Measurements from ENCODE around the gene KLF6. TPM values are rescaled to one million over a fixed set of nuclear protein-coding genes. Genes with fewer than 3 reads are reported as not detected.
A peak's percentile ranks its signal among the peaks of the same experiment; 100 is the strongest.

KLF6 gene
- total and polyA plus RNA-seq, 2 donors (not counting 1 experiment from before 2014, with no cell fraction given): 96.1 to 105 TPM

DNA sequence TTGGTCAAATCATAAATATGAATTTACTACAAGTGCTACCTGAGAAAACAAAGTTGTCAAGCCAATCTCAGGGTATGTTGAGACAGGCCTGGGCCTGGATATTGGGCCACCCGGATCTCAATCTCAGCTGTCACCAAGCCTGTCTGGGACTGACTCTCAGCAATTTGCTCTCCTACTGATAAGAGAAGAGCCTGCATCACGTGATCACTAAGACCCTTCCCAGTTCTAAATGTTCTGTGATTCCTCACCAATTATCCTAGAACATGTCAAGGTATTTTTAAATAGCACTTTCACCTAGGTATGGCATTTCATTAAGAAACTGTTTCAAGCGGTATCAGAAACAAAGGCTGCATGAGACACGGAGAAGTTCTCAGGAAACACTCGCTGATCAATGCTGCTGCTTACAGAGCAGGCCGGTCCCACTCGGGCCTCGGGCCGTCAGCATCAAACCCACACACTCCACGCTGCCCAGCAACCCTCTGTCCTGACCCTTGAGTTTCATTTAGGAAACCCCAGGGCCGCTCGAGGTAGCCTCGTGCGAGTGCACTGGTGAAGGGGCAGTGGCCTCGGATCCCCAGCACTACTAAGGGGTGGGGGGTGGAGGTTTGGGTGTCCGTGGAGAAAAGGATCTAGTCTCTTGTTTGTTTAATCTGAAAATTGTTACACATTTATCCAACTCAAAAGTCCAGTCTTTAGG, 4.1 kb downstream of the KLF6 start:
- peak in 1 of 2 donors; percentile 34 for DNase-seq (ENCODE audit: low read depth in 2 of 2)
- Histone ChIP-seq H3K27ac (ENCODE audit: insufficient read depth, low read length) (peak overlapping the region; percentile 99), H3K4me1 (ENCODE audit: control insufficient read depth, extremely low read depth, insufficient read depth, low read length) (peaks cover 23% of the 10 kb centered on the region), H3K36me3 (ENCODE audit: control insufficient read depth, insufficient read depth, low read length) (peaks cover 35% of the 10 kb centered on the region), H3K9me3 (ENCODE audit: control insufficient read depth, insufficient read depth, low read depth, low read length) (no peaks in the 10 kb centered on the region), H3K4me3 (replicated peaks in 1 of 4; ENCODE audit: control extremely low read depth in 1 of 4, insufficient read depth in 1 of 4, low read depth in 3 of 4, low read length in 4 of 4) (peak overlapping the region; percentile 86 to 99 (median 98)), H4K20me1 (ENCODE audit: control insufficient read depth, extremely low read depth, insufficient read depth, low read length) (peaks cover 5% of the 10 kb centered on the region), H3K9ac (ENCODE audit: insufficient read depth, low read length) (peak overlapping the region; percentile 99), H2AFZ (ENCODE audit: low read length) (no peak overlapping the region), H3K4me2 (ENCODE audit: extremely low read depth, insufficient read depth, low read length) (peak overlapping the region; percentile 100), H3K27me3 (ENCODE audit: control insufficient read depth, insufficient read depth, low read length) (no peaks in the 10 kb centered on the region), H3K79me2 (ENCODE audit: control insufficient read depth, insufficient read depth, low read length) (peaks cover 73% of the 10 kb centered on the region)
- TF ChIP-seq, protein P1, sequence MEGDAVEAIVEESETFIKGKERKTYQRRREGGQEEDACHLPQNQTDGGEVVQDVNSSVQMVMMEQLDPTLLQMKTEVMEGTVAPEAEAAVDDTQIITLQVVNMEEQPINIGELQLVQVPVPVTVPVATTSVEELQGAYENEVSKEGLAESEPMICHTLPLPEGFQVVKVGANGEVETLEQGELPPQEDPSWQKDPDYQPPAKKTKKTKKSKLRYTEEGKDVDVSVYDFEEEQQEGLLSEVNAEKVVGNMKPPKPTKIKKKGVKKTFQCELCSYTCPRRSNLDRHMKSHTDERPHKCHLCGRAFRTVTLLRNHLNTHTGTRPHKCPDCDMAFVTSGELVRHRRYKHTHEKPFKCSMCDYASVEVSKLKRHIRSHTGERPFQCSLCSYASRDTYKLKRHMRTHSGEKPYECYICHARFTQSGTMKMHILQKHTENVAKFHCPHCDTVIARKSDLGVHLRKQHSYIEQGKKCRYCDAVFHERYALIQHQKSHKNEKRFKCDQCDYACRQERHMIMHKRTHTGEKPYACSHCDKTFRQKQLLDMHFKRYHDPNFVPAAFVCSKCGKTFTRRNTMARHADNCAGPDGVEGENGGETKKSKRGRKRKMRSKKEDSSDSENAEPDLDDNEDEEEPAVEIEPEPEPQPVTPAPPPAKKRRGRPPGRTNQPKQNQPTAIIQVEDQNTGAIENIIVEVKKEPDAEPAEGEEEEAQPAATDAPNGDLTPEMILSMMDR (conservative IDR thresholded peaks at IDR 0.05 in 1 of 2, IDR thresholded peaks at IDR 0.05 in 1 of 2; ENCODE audit: low read depth in 1 of 2, low read length in 2 of 2): no peak
- no peak for TF ChIP-seq EZH2 (IDR thresholded peaks at IDR 0.05; ENCODE audit: low read length, missing control alignments)

DNA sequence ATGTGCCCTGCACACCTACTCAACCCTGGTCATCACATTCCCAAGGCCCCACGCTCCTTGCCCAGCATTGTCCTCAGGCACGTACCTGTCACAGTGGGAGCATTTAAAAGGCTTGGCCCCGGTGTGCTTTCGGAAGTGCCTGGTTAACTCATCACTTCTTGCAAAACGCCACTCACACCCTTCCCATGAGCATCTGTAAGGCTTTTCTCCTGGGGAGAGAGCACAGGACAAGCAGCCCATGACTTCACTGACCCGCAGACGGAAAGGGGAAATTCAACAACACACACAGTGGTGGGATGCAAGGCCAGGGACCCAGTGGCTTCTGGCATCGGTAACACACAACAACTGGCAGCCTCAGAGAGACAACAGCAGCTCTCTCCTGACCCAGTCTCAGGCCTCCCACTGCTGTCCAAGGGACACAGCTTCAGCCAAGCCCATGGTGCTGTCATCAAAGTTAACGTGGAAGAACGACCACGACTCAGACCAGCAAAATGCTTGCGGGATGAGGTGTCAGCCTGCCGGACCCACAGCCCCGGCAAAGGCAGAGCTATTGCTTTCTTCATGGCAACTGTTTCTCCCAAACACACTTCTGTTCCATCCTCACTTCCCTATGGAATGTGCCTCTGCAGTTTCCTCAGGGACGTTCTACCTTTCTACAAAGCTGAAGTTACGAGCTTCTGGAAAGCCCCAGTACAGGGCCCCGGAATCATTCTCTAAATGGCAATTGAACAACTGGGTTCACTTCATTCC, 4.8 kb downstream of the KLF6 start:
- peaks cover 5% of the 10 kb centered on the region for H4K20me1 ChIP-seq (ENCODE audit: control insufficient read depth, extremely low read depth, insufficient read depth, low read length)

More for the DNA sequence above, 4.8 kb downstream of the KLF6 start:
- TF ChIP-seq, protein P1 (conservative IDR thresholded peaks at IDR 0.05 in 1 of 2, IDR thresholded peaks at IDR 0.05 in 1 of 2; ENCODE audit: low read depth in 1 of 2, low read length in 2 of 2): no peak
- no peak for TF ChIP-seq EZH2 (IDR thresholded peaks at IDR 0.05; ENCODE audit: low read length, missing control alignments)
- H3K4me1 ChIP-seq (ENCODE audit: control insufficient read depth, extremely low read depth, insufficient read depth, low read length): peaks cover 23% of the 10 kb centered on the region
- H3K27ac ChIP-seq (ENCODE audit: insufficient read depth, low read length): peak overlapping the region; percentile 99
- H3K4me2 ChIP-seq (ENCODE audit: extremely low read depth, insufficient read depth, low read length): peak overlapping the region; percentile 100
- H2AFZ ChIP-seq (ENCODE audit: low read length): no peak overlapping the region
- DNase-seq (ENCODE audit: low read depth in 2 of 2): peak; percentile 53 to 86
- H3K36me3 ChIP-seq (ENCODE audit: control insufficient read depth, insufficient read depth, low read length): peaks cover 35% of the 10 kb centered on the region
- peak overlapping the region; percentile 99 for H3K9ac ChIP-seq (ENCODE audit: insufficient read depth, low read length)
- H3K9me3 ChIP-seq (ENCODE audit: control insufficient read depth, insufficient read depth, low read depth, low read length): no peaks in the 10 kb centered on the region
- peaks cover 71% of the 10 kb centered on the region for H3K79me2 ChIP-seq (ENCODE audit: control insufficient read depth, insufficient read depth, low read length)
- no peaks in the 10 kb centered on the region for H3K27me3 ChIP-seq (ENCODE audit: control insufficient read depth, insufficient read depth, low read length)
- H3K4me3 ChIP-seq (replicated peaks in 1 of 4; ENCODE audit: control extremely low read depth in 1 of 4, insufficient read depth in 1 of 4, low read depth in 3 of 4, low read length in 4 of 4): peak overlapping the region; percentile 86 to 99 (median 98)

All from fibroblast of lung (primary cell).